Measurements from ENCODE around the gene BAX. TPM values are rescaled to one million over a fixed set of nuclear protein-coding genes. Genes with fewer than 3 reads are reported as not detected.

Gene BAX
- polyA plus RNA-seq, 1 of the 3 experiments (the other 2 are of a cell fraction), result 640 TPM

GRCh38 chr19:48977061-48977460 is 22.4 kb downstream of the BAX start:
- no peak overlapping the region for H3K9ac ChIP-seq
- CTCF ChIA-PET, result interaction anchor here (1.0 to 4.5 kb wide), 7 partner anchors 9 to 189 kb away, joined by 3 to 27 read pairs (median 4); partner anchors contain the start of genes GYS1 and RUVBL2
- H4K20me1 ChIP-seq (ENCODE audit: insufficient read depth), result no peaks in the 10 kb centered on the region
- TF ChIP-seq, protein P1, sequence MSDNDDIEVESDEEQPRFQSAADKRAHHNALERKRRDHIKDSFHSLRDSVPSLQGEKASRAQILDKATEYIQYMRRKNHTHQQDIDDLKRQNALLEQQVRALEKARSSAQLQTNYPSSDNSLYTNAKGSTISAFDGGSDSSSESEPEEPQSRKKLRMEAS (IDR thresholded peaks at IDR 0.05; ENCODE audit: low read depth), result no peak
- TF ChIP-seq NFIC (IDR thresholded peaks at IDR 0.05; ENCODE audit: borderline replicate concordance), result no peak
- no peak for TF ChIP-seq PBX3 (IDR thresholded peaks at IDR 0.05)
- no peak for TF ChIP-seq SIN3A (IDR thresholded peaks at IDR 0.05; ENCODE audit: borderline replicate concordance, low read depth, low read length)
- no peak for TF ChIP-seq CHD2 (IDR thresholded peaks at IDR 0.05; ENCODE audit: low read length, partially characterized antibody)
- peaks cover 17% of the 10 kb centered on the region for H3F3A ChIP-seq (replicated peaks; ENCODE audit: insufficient read depth)
- 92% methylated on average over 2 of the region's 2 CpGs for WGBS (ENCODE audit: low lambda C conversion rate)
- H3K27ac ChIP-seq (ENCODE audit: low read depth in 2 of 2, low read length in 1 of 2), result no peak overlapping the region
- peaks cover 8 to 36% of the 10 kb centered on the region in 2 experiments for H3K36me3 ChIP-seq (replicated peaks in 1 of 2; ENCODE audit: control insufficient read depth in 1 of 2, insufficient read depth in 2 of 2, low read length in 1 of 2)
- no peaks in the 10 kb centered on the region for H3K9me3 ChIP-seq
- H3K4me3 ChIP-seq (ENCODE audit: low read depth in 2 of 2, low read length in 1 of 2), result no peak overlapping the region
- H3K79me2 ChIP-seq (ENCODE audit: insufficient read depth), result no peaks in the 10 kb centered on the region
- H3K4me2 ChIP-seq, result no peak overlapping the region
- POLR2A ChIA-PET, result interaction anchor here (0.6 to 0.9 kb wide), 2 partner anchors 11 to 83 kb away, joined by 3 read pairs; no protein-coding TSS in a partner anchor
- no peak overlapping the region for H2AFZ ChIP-seq (ENCODE audit: low read depth)
- H3K9me2 ChIP-seq, result no peaks in the 10 kb centered on the region
- DNase-seq, result no peak
- no peaks in the 10 kb centered on the region for H3K4me1 ChIP-seq (ENCODE audit: control insufficient read depth in 1 of 2, insufficient read depth in 2 of 2, low read depth in 1 of 2, low read length in 1 of 2)
- H3K27me3 ChIP-seq (ENCODE audit: insufficient read depth), result no peaks in the 10 kb centered on the region

DNA sequence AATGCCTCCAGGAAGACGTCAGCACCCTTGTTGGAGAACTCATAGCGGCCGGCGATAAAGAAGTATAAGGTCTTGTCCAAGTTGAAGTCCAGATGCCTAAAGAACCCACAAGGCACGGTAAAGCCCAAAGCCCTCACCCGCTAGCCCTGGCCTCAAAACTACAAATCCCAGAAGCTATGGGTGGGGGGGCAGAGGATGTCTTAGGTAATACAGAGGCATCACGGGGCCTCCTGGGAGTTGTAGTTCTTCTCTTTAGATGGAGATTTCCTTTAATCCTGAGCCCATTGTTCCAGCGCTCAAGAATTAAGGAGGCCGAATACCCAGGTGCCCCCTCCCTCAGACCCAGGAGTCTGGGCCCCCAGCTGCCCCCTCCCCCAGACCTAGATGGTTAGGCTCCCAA is 27.6 kb downstream of the BAX start:
- ChIA-PET POLR2A (interaction anchor here (0.6 kb wide), 1 partner anchor 31 kb away, joined by 3 read pairs; no protein-coding TSS in a partner anchor), CTCF (interaction anchor here (1.4 to 5.8 kb wide), 4 partner anchors 10 to 18 kb away, joined by 5 to 45 read pairs (median 6); partner anchors contain the start of genes GYS1 and RUVBL2)
- Histone ChIP-seq H3K27ac (ENCODE audit: low read depth in 2 of 2, low read length in 1 of 2) (no peak overlapping the region), H3K9me3 (no peaks in the 10 kb centered on the region), H3K9me2 (no peaks in the 10 kb centered on the region), H3K4me1 (ENCODE audit: control insufficient read depth in 1 of 2, insufficient read depth in 2 of 2, low read depth in 1 of 2, low read length in 1 of 2) (no peaks in the 10 kb centered on the region), H2AFZ (ENCODE audit: low read depth) (no peak overlapping the region), H3F3A (replicated peaks; ENCODE audit: insufficient read depth) (peaks cover 17% of the 10 kb centered on the region), H3K36me3 (replicated peaks in 1 of 2; ENCODE audit: control insufficient read depth in 1 of 2, insufficient read depth in 2 of 2, low read length in 1 of 2) (peaks cover 5 to 44% of the 10 kb centered on the region in 2 experiments), H3K79me2 (ENCODE audit: insufficient read depth) (no peaks in the 10 kb centered on the region), H3K9ac (no peak overlapping the region), H3K27me3 (ENCODE audit: insufficient read depth) (no peaks in the 10 kb centered on the region), H3K4me2 (no peak overlapping the region), H3K4me3 (ENCODE audit: low read depth in 2 of 2, low read length in 1 of 2) (no peak overlapping the region), H4K20me1 (ENCODE audit: insufficient read depth) (no peaks in the 10 kb centered on the region)
- no peak for DNase-seq
- 97% methylated on average over 9 of the region's 9 CpGs for WGBS (ENCODE audit: low lambda C conversion rate)
- TF ChIP-seq MEF2A (IDR thresholded peaks at IDR 0.05; ENCODE audit: borderline replicate concordance, low read depth) (no peak), FOSL2 (IDR thresholded peaks at IDR 0.05; ENCODE audit: borderline replicate concordance, low read depth) (no peak), FOXJ3 (CRISPR knock-in tag; IDR thresholded peaks at IDR 0.05) (no peak), CTCF (IDR thresholded peaks at IDR 0.05) (no peak), FOXM1 (IDR thresholded peaks at IDR 0.05; ENCODE audit: low read depth) (no peak), USF1 (IDR thresholded peaks at IDR 0.05; ENCODE audit: borderline replicate concordance, low read depth) (no peak), PBX3 (IDR thresholded peaks at IDR 0.05) (no peak), TAF1 (IDR thresholded peaks at IDR 0.05; ENCODE audit: borderline replicate concordance, low read depth, low read length) (no peak), POLR2AphosphoS5 (IDR thresholded peaks at IDR 0.05; ENCODE audit: low read depth, low read length) (no peak), SIN3A (IDR thresholded peaks at IDR 0.05; ENCODE audit: borderline replicate concordance, low read depth, low read length) (no peak), RCOR1 (IDR thresholded peaks at IDR 0.05; ENCODE audit: low read length) (no peak), NFIC (IDR thresholded peaks at IDR 0.05; ENCODE audit: borderline replicate concordance) (no peak), NRF1 (IDR thresholded peaks at IDR 0.05; ENCODE audit: low read depth, low read length) (no peak), RFX5 (IDR thresholded peaks at IDR 0.05; ENCODE audit: low read length) (no peak), EP300 (IDR thresholded peaks at IDR 0.05; ENCODE audit: borderline replicate concordance in 1 of 2, low read depth in 1 of 2, low read length in 1 of 2) (no peak), TCF12 (IDR thresholded peaks at IDR 0.05) (no peak), MXI1 (IDR thresholded peaks at IDR 0.05; ENCODE audit: low read depth, low read length) (no peak)

Measured in SK-N-SH (cell line).